ENCODE results near the gene METTL24.
"Not testable (repeated sequence)": the region's sequence is repeated elsewhere in the genome, so short reads cannot be mapped to it uniquely, and the experiment has no call there.

The METTL24 gene

GRCh38 chr6:110310861-110311446, 47.2 kb downstream of the METTL24 start:
- TF ChIP-seq SPI1 (IDR thresholded peaks at IDR 0.05; ENCODE audit: borderline replicate concordance, low read depth) (no peak), CTCF (IDR thresholded peaks at IDR 0.05; ENCODE audit: insufficient read depth, low read length) (no peak), REST (IDR thresholded peaks at IDR 0.05; ENCODE audit: insufficient replicate concordance, low read depth) (no peak), POLR2AphosphoS5 (IDR thresholded peaks at IDR 0.05; ENCODE audit: low read depth) (no peak), GABPA (IDR thresholded peaks at IDR 0.05; ENCODE audit: low read depth) (no peak)
- DNase-seq (ENCODE audit: low read depth in 1 of 2, low spot score in 1 of 2), result no peak
- H3K4me3 ChIP-seq (replicated peaks; ENCODE audit: insufficient read depth, low read length), result no peak overlapping the region
- H3K27me3 ChIP-seq (ENCODE audit: insufficient read depth, poor library complexity, severe bottlenecking), result no peaks in the 10 kb centered on the region
- H3K27ac ChIP-seq (replicated peaks), result no peak overlapping the region

- not testable (repeated sequence) for H3K27ac ChIP-seq (replicated peaks); DNase-seq (ENCODE audit: low read depth in 1 of 2, low spot score in 1 of 2); H3K4me3 ChIP-seq (replicated peaks; ENCODE audit: insufficient read depth, low read length); H3K27me3 ChIP-seq (ENCODE audit: insufficient read depth, poor library complexity, severe bottlenecking)
Measured at GRCh38 chr6:110309432-110309831, 48.7 kb downstream of the METTL24 start.

GRCh38 chr6:110307368-110307767, 50.8 kb downstream of the METTL24 start:
- no peak overlapping the region for H3K27ac ChIP-seq (replicated peaks)
- TF ChIP-seq SPI1 (IDR thresholded peaks at IDR 0.05; ENCODE audit: borderline replicate concordance, low read depth) (peak; percentile 93), POLR2AphosphoS5 (IDR thresholded peaks at IDR 0.05; ENCODE audit: low read depth) (no peak)
- H3K27me3 ChIP-seq (ENCODE audit: insufficient read depth, poor library complexity, severe bottlenecking), result no peaks in the 10 kb centered on the region
- H3K4me3 ChIP-seq (replicated peaks; ENCODE audit: insufficient read depth, low read length), result no peak overlapping the region
- DNase-seq (ENCODE audit: low read depth in 1 of 2, low spot score in 1 of 2), result peak; percentile 18 to 23

GRCh38 chr6:110305832-110306231, 52.3 kb downstream of the METTL24 start:
- H3K4me3 ChIP-seq (replicated peaks; ENCODE audit: insufficient read depth, low read length); H3K27me3 ChIP-seq (ENCODE audit: insufficient read depth, poor library complexity, severe bottlenecking); DNase-seq (ENCODE audit: low read depth in 1 of 2, low spot score in 1 of 2); H3K27ac ChIP-seq (replicated peaks): not testable (repeated sequence)

GRCh38 chr6:110303692-110304091, 54.5 kb downstream of the METTL24 start:
- not testable (repeated sequence) for H3K27ac ChIP-seq (replicated peaks); DNase-seq (ENCODE audit: low read depth in 1 of 2, low spot score in 1 of 2); H3K27me3 ChIP-seq (ENCODE audit: insufficient read depth, poor library complexity, severe bottlenecking); H3K4me3 ChIP-seq (replicated peaks; ENCODE audit: insufficient read depth, low read length)

GRCh38 chr6:110298916-110299315, 59.2 kb downstream of the METTL24 start:
- H3K27me3 ChIP-seq (ENCODE audit: insufficient read depth, poor library complexity, severe bottlenecking), result peaks cover 7% of the 10 kb centered on the region
- H3K4me3 ChIP-seq (replicated peaks; ENCODE audit: insufficient read depth, low read length), result no peak overlapping the region
- DNase-seq (ENCODE audit: low read depth in 1 of 2, low spot score in 1 of 2), result no peak
- no peak overlapping the region for H3K27ac ChIP-seq (replicated peaks)
- TF ChIP-seq GABPA (IDR thresholded peaks at IDR 0.05; ENCODE audit: low read depth), result no peak
- no peak for TF ChIP-seq SPI1 (IDR thresholded peaks at IDR 0.05; ENCODE audit: borderline replicate concordance, low read depth)
- TF ChIP-seq REST (IDR thresholded peaks at IDR 0.05; ENCODE audit: insufficient replicate concordance, low read depth), result no peak
- TF ChIP-seq POLR2AphosphoS5 (IDR thresholded peaks at IDR 0.05; ENCODE audit: low read depth), result no peak
- TF ChIP-seq CTCF (IDR thresholded peaks at IDR 0.05; ENCODE audit: insufficient read depth, low read length), result no peak
